GM18507 (cell line): Measurements from ENCODE around the gene IGIP.

ENCODE experiments used
- DNase-seq: peaks from one replicate; pipeline ENCODE4 v3.0.0; 2011; ENCODE audit warnings: low read depth; ENCODE audit not compliant: insufficient read length; ENCODE audit errors: extremely low spot score
- FAIRE-seq: peaks from 2 replicates; lab custom pipeline; 2011; peaks lifted over from hg19 to GRCh38; lab: Jason Lieb, UNC

IGIP gene

GRCh38 chr5:140157032-140157781 lies 31.5 kb downstream of the IGIP start:
- DNase-seq (peak; percentile 83), FAIRE-seq (peak; percentile 93)

- no peak for FAIRE-seq
- DNase-seq, result no peak
These were observed 33.5 kb downstream of the IGIP start for GRCh38 chr5:140159014-140159927.

- FAIRE-seq (no peak), DNase-seq (no peak)
These were observed 36.5 kb downstream of the IGIP start for GRCh38 chr5:140162275-140162674.

GRCh38 chr5:140162781-140163180 lies 37.0 kb downstream of the IGIP start:
- DNase-seq (no peak), FAIRE-seq (no peak)

- DNase-seq, result no peak
These were observed 39.6 kb downstream of the IGIP start for GRCh38 chr5:140165101-140165922.

GRCh38 chr5:140165923-140166270 lies 40.2 kb downstream of the IGIP start:
- FAIRE-seq (no peak), DNase-seq (no peak)

More at GRCh38 chr5:140165101-140165922, 39.6 kb downstream of the IGIP start:
- no peak for FAIRE-seq

- no peak for DNase-seq
- FAIRE-seq, result no peak
These were observed 41.2 kb downstream of the IGIP start for GRCh38 chr5:140166911-140167310.

GRCh38 chr5:140168371-140168770 lies 42.6 kb downstream of the IGIP start:
- FAIRE-seq, result no peak
- no peak for DNase-seq

GRCh38 chr5:140169410-140169809 lies 43.7 kb downstream of the IGIP start:
- DNase-seq, result no peak
- FAIRE-seq, result peak; percentile 64

- DNase-seq (no peak), FAIRE-seq (no peak)
These were observed 46.7 kb downstream of the IGIP start for GRCh38 chr5:140172483-140172882.

- DNase-seq (no peak), FAIRE-seq (no peak)
These were observed 48.3 kb downstream of the IGIP start for GRCh38 chr5:140174014-140174413.

GRCh38 chr5:140174465-140175366 lies 49.0 kb downstream of the IGIP start, which contains the start of gene CYSTM1:
Gene CYSTM1, plus strand, starts transcription at chr5:140175188. Its CDS starts 19,278 bp downstream, at chr5:140194466.
- FAIRE-seq, result peak; percentile 94
- DNase-seq, result peak; percentile 94

- DNase-seq, result peak; percentile 50
- no peak for FAIRE-seq
These were observed 49.8 kb downstream of the IGIP start for GRCh38 chr5:140175367-140176030.

- FAIRE-seq, result no peak
These were observed 50.3 kb downstream of the IGIP start for GRCh38 chr5:140176031-140176387.

GRCh38 chr5:140178086-140178410 lies 52.3 kb downstream of the IGIP start:
- no peak for DNase-seq
- FAIRE-seq, result no peak

More at GRCh38 chr5:140176031-140176387, 50.3 kb downstream of the IGIP start:
- DNase-seq, result no peak

GRCh38 chr5:140178482-140179116 lies 52.9 kb downstream of the IGIP start:
- no peak for FAIRE-seq
- DNase-seq, result no peak
